GM13977 (cell line): ENCODE results near the gene CTLA4.

Source experiments
- DNase-seq: peaks from one replicate; pipeline ENCODE4 v3.0.0; 2012; ENCODE audit warnings: low spot score
- CTCF ChIP-seq: IDR thresholded peaks from 2 replicates; pipeline ENCODE4 v1.5.1; 2012; ENCODE audit warnings: mild to moderate bottlenecking, control low read depth; ENCODE audit not compliant: insufficient read depth; ENCODE audit errors: extremely low read depth, missing control alignments
- in situ Hi-C: fragments of 300-500 bp; cut with MboI; formaldehyde crosslinking; loops from one replicate; pipeline ENCODE4 v1.12.0; 2022; ENCODE audit warnings: low sequenced_read_pairs, low pct_unique_long_range_greater_than_20kb, mixed read lengths, inconsistent platforms; ENCODE audit not compliant: unreplicated experiment

CTLA4 gene

GRCh38 chr2:203867561-203868200 is at the start of gene CTLA4:
Gene CTLA4 (plus strand): TSS chr2:203867771. CDS start chr2:203867943, 172 bp downstream.
- in situ Hi-C loops, result no loop called here
- no peak for TF ChIP-seq CTCF
- DNase-seq, result no peak

GRCh38 chr2:203818656-203819055 is 48.9 kb upstream of the CTLA4 start:
- in situ Hi-C loops, result no loop called here
- TF ChIP-seq CTCF, result no peak
- DNase-seq, result no peak

- no peak for TF ChIP-seq CTCF
- in situ Hi-C loops, result no loop called here
- no peak for DNase-seq
Observed at GRCh38 chr2:203819434-203820133, 48.0 kb upstream of the CTLA4 start.

- in situ Hi-C loops, result no loop called here
- no peak for TF ChIP-seq CTCF
- no peak for DNase-seq
Observed at GRCh38 chr2:203820969-203821368, 46.6 kb upstream of the CTLA4 start.

- DNase-seq, result no peak
- in situ Hi-C loops, result no loop called here
- TF ChIP-seq CTCF, result no peak
Observed at GRCh38 chr2:203822240-203822639, 45.3 kb upstream of the CTLA4 start.

- in situ Hi-C loops, result no loop called here
- no peak for DNase-seq
Observed at GRCh38 chr2:203823173-203823572, 44.4 kb upstream of the CTLA4 start.

More at GRCh38 chr2:203823173-203823572, 44.4 kb upstream of the CTLA4 start:
- no peak for TF ChIP-seq CTCF
